CD14-positive monocyte (primary cell): ENCODE data around the gene APOF. TPM values are rescaled to one million over a fixed set of nuclear protein-coding genes. Genes with fewer than 3 reads are reported as not detected.
"Not testable (repeated sequence)": the region's sequence is repeated elsewhere in the genome, so short reads cannot be mapped to it uniquely, and the experiment has no call there.

ENCODE experiments used
- DNase-seq, 3 donors: peaks; one replicate each; pipeline ENCODE4 v3.0.0-alpha.2; 2011 to 2022
- H2AFZ ChIP-seq: 2 replicates; pipeline ENCODE4 v1.6.0; 2012; ENCODE audit warnings: mild to moderate bottlenecking, low read depth, low read length, inconsistent platforms; ENCODE audit not compliant: insufficient read depth, poor library complexity, severe bottlenecking
- H3K27ac ChIP-seq, 2 donors: 1 replicate in 1 of 2; 2 replicates in 1 of 2; pipeline ENCODE4 v1.5.1; 2012 to 2013; ENCODE audit warnings: low read length in 2 of 2, control low read depth in 1 of 2, inconsistent platforms in 1 of 2, low read depth in 1 of 2, mild to moderate bottlenecking in 1 of 2
- H3K27me3 ChIP-seq, 2 donors: one replicate each; pipeline versions ENCODE4 v1.6.0 to v1.6.1; 2011 to 2013; ENCODE audit warnings: low read length in 2 of 2; ENCODE audit not compliant: control insufficient read depth in 2 of 2, insufficient read depth in 2 of 2
- H3K36me3 ChIP-seq, 2 donors: replicated peaks in 1 of 2; 1 replicate in 1 of 2; 2 replicates in 1 of 2; pipeline versions ENCODE4 v1.5.1 to v1.6.1; 2012 to 2013; ENCODE audit warnings: low read length in 2 of 2, control low read depth in 1 of 2, inconsistent platforms in 1 of 2, mild to moderate bottlenecking in 1 of 2; ENCODE audit not compliant: insufficient read depth in 2 of 2, control insufficient read depth in 1 of 2
- H3K4me1 ChIP-seq, 2 donors: 1 replicate in 1 of 2; 2 replicates in 1 of 2; pipeline versions ENCODE4 v1.5.1 to v1.6.1; 2012 to 2013; ENCODE audit warnings: low read length in 2 of 2, control low read depth in 1 of 2, inconsistent platforms in 1 of 2, mild to moderate bottlenecking in 1 of 2, moderate library complexity in 1 of 2; ENCODE audit not compliant: insufficient read depth in 2 of 2, control insufficient read depth in 1 of 2
- H3K4me2 ChIP-seq: replicated peaks from 2 replicates; pipeline ENCODE3; 2012; ENCODE audit warnings: low read length, moderate library complexity, mild to moderate bottlenecking; ENCODE audit not compliant: poor library complexity, severe bottlenecking; ENCODE audit errors: extremely low read depth
- H3K4me3 ChIP-seq, 3 experiments: fragments of 200-600 bp in 1 of 3; sonication (generic) in 1 of 3; replicated peaks in 1 of 3; 1 replicate in 2 of 3; 2 replicates in 1 of 3; pipeline ENCODE4 v1.5.1; 2011 to 2013; ENCODE audit warnings: low read length in 3 of 3, mild to moderate bottlenecking in 3 of 3, control low read depth in 2 of 3, low read depth in 2 of 3, inconsistent platforms in 1 of 3, moderate library complexity in 1 of 3
- H3K79me2 ChIP-seq: 2 replicates; pipeline ENCODE4 v1.6.0; 2012; ENCODE audit warnings: mild to moderate bottlenecking, control low read depth, inconsistent platforms, low read length, moderate library complexity; ENCODE audit not compliant: insufficient read depth
- H3K9ac ChIP-seq: 2 replicates; pipeline ENCODE4 v1.6.0; 2017; ENCODE audit warnings: low read length, mild to moderate bottlenecking; ENCODE audit not compliant: insufficient read depth, poor library complexity, severe bottlenecking
- H3K9me3 ChIP-seq, 2 donors: replicated peaks in 1 of 2; 1 replicate in 1 of 2; 2 replicates in 1 of 2; pipeline versions ENCODE4 v1.5.1 to v1.6.1; 2012 to 2013; ENCODE audit warnings: low read length in 2 of 2, control low read depth in 1 of 2; ENCODE audit not compliant: control insufficient read depth in 1 of 2, insufficient read depth in 1 of 2
- H4K20me1 ChIP-seq: 2 replicates; pipeline ENCODE4 v1.6.0; 2012; ENCODE audit warnings: mild to moderate bottlenecking, low read length, control low read depth, moderate library complexity; ENCODE audit not compliant: insufficient read depth
- H3K27ac Mint-ChIP-seq, 7 donors: one replicate each; pipeline ENCODE4 v1.8.0; 2020; ENCODE audit warnings: mild to moderate bottlenecking in 7 of 7, mixed read lengths in 7 of 7, moderate library complexity in 6 of 7, inconsistent platforms in 2 of 7
- H3K27me3 Mint-ChIP-seq, 3 donors: one replicate each; pipeline ENCODE4 v1.8.0; 2021 to 2022; ENCODE audit warnings: low read depth in 3 of 3, mild to moderate bottlenecking in 3 of 3, mixed read lengths in 3 of 3, moderate library complexity in 3 of 3, inconsistent platforms in 1 of 3
- H3K36me3 Mint-ChIP-seq, 2 donors: one replicate each; pipeline ENCODE4 v1.8.0; 2020; ENCODE audit warnings: mixed read lengths in 2 of 2, inconsistent platforms in 1 of 2, mild to moderate bottlenecking in 1 of 2
- H3K4me1 Mint-ChIP-seq: one replicate; pipeline ENCODE4 v1.8.0; 2020; ENCODE audit warnings: mild to moderate bottlenecking, mixed read lengths
- H3K4me3 Mint-ChIP-seq, 2 donors: one replicate each; pipeline ENCODE4 v1.8.0; 2020; ENCODE audit warnings: mild to moderate bottlenecking in 2 of 2, mixed read lengths in 2 of 2, moderate library complexity in 1 of 2
- H3K9me3 Mint-ChIP-seq, 7 donors: one replicate each; pipeline ENCODE4 v1.8.0; 2020 to 2022; ENCODE audit warnings: mixed read lengths in 7 of 7, mild to moderate bottlenecking in 6 of 7, moderate library complexity in 6 of 7, inconsistent platforms in 2 of 7
- CTCF ChIP-seq: fragments of 200-600 bp; IDR thresholded peaks from one replicate; pipeline ENCODE4 v1.8.0; 2022; ENCODE audit warnings: antibody characterized with exemption, mild to moderate bottlenecking
- WGBS: methylation state at CpG from one replicate; pipeline ENCODE4 v1.1.5; 2013; ENCODE audit warnings: missing lambda C conversion rate; ENCODE audit not compliant: insufficient coverage; 5-methylcytosine and 5-hydroxymethylcytosine counted together
- intact Hi-C, 2 donors: fragments of 100-400 bp; cut with micrococcal nuclease; formaldehyde crosslinking; loops; one replicate each; pipeline versions ENCODE4 v1.15.0 to v1.15.1; 2023
- polyA plus RNA-seq, 3 donors: library from polyadenylated mRNA; depleted of rRNA in 1 of 3; unstranded in 2 of 3; stranded (reverse) in 1 of 3; fragments of 300-500 nt in 2 of 3; fragments of >200 nt in 1 of 3; fragmentation: Illumina TruSeq in 2 of 3; gene quantifications; 1 replicate in 2 of 3; 2 replicates in 1 of 3; pipeline ENCODE4 v1.2.3, GENCODE V29; 2012 to 2021

Gene APOF
- polyA plus RNA-seq, 3 donors: not detected

GRCh38 chr12:56346675-56347074, 16.0 kb downstream of the APOF start:
- H3K36me3 Mint-ChIP-seq: peaks cover 85 to 100% of the 10 kb centered on the region in 2 donors
- TF ChIP-seq CTCF: no peak
- DNase-seq: peak in 1 of 3 donors; percentile 35

DNA sequence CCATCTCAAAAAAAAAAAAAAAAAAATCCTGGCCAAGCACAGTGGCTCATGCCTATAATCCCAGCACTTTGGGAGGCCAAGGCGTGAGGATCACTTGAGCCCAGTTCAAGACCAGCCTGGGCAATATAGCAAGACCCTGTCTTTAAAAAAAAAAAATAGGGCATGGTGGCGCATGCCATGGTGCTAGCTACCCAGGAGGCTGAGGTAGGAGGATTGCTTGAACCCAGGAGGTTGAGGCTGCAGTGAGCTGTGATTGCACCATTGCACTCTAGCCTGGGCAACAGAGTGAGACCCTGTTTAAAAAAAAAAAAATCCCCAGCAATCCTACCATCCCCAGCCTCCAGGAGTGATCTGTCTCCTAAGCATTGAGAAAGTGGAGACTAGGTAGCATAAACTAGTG, 20.4 kb downstream of the APOF start:
- H3K9me3 ChIP-seq, H3K27me3 Mint-ChIP-seq, intact Hi-C loops, H3K9me3 Mint-ChIP-seq, H3K4me3 ChIP-seq, H3K9ac ChIP-seq, H3K27ac ChIP-seq, H3K4me3 Mint-ChIP-seq, H3K4me2 ChIP-seq, H3K27me3 ChIP-seq, DNase-seq, H2AFZ ChIP-seq, H3K79me2 ChIP-seq: not testable (repeated sequence)
- peaks cover 27% of the 10 kb centered on the region in 2 donors for H3K4me1 ChIP-seq
- 100% methylated on average over 1 of the region's 2 CpGs for WGBS
- peaks cover 56 to 63% of the 10 kb centered on the region in 2 donors for H3K36me3 ChIP-seq
- peaks cover 28% of the 10 kb centered on the region for H3K4me1 Mint-ChIP-seq
- H3K27ac Mint-ChIP-seq: peak overlapping the region in 1 of 7 donors; percentile 69
- H4K20me1 ChIP-seq: peaks cover 22% of the 10 kb centered on the region
- peaks cover 50 to 68% of the 10 kb centered on the region in 2 donors for H3K36me3 Mint-ChIP-seq

More at GRCh38 chr12:56346675-56347074, 16.0 kb downstream of the APOF start:
- H3K4me3 ChIP-seq: no peak overlapping the region
- H3K27ac Mint-ChIP-seq: peak overlapping the region in 5 of 7 donors; percentile 7 to 87 (median 51)
- no peaks in the 10 kb centered on the region for H3K9me3 Mint-ChIP-seq
- no peaks in the 10 kb centered on the region for H3K4me1 Mint-ChIP-seq
- H3K4me2 ChIP-seq: no peak overlapping the region
- no peaks in the 10 kb centered on the region for H3K79me2 ChIP-seq
- H3K36me3 ChIP-seq: peaks cover 90 to 98% of the 10 kb centered on the region in 2 donors
- H3K27me3 Mint-ChIP-seq: no peaks in the 10 kb centered on the region
- H3K9me3 ChIP-seq: no peaks in the 10 kb centered on the region
- H3K9ac ChIP-seq: no peak overlapping the region
- intact Hi-C loops: no loop called here
- no peak overlapping the region for H2AFZ ChIP-seq
- H3K4me3 Mint-ChIP-seq: no peak overlapping the region
- H3K27ac ChIP-seq: peak overlapping the region in 1 of 2 donors; percentile 31
- 90% methylated on average over 6 of the region's 7 CpGs for WGBS
- H4K20me1 ChIP-seq: peaks cover 37% of the 10 kb centered on the region
- H3K27me3 ChIP-seq: no peaks in the 10 kb centered on the region
- H3K4me1 ChIP-seq: no peaks in the 10 kb centered on the region
